ENCODE measurements around the gene U2AF1L4.

Gene U2AF1L4

GRCh38 chr19:35784503-35785338 is 39.5 kb upstream of the U2AF1L4 start:
- no peaks in the 10 kb centered on the region for H3K4me1 Mint-ChIP-seq
- no peaks in the 10 kb centered on the region for H3K9me3 Mint-ChIP-seq
- H3K27me3 Mint-ChIP-seq = no peaks in the 10 kb centered on the region
- peaks cover 2% of the 10 kb centered on the region for H3K36me3 Mint-ChIP-seq
- no peak overlapping the region for H3K27ac Mint-ChIP-seq
- no peak overlapping the region for H3K4me3 Mint-ChIP-seq

- Mint-ChIP-seq H3K9me3 (no peaks in the 10 kb centered on the region), H3K27ac (no peak overlapping the region), H3K36me3 (peaks cover 2% of the 10 kb centered on the region), H3K27me3 (no peaks in the 10 kb centered on the region), H3K4me3 (no peak overlapping the region), H3K4me1 (no peaks in the 10 kb centered on the region)
Measured at GRCh38 chr19:35783469-35784434, 38.5 kb upstream of the U2AF1L4 start.

GRCh38 chr19:35782589-35782988 is 37.4 kb upstream of the U2AF1L4 start:
- H3K36me3 Mint-ChIP-seq = peaks cover 2% of the 10 kb centered on the region
- no peak overlapping the region for H3K27ac Mint-ChIP-seq
- no peaks in the 10 kb centered on the region for H3K4me1 Mint-ChIP-seq
- no peaks in the 10 kb centered on the region for H3K27me3 Mint-ChIP-seq
- no peaks in the 10 kb centered on the region for H3K9me3 Mint-ChIP-seq
- H3K4me3 Mint-ChIP-seq = no peak overlapping the region

GRCh38 chr19:35781650-35782049 is 36.4 kb upstream of the U2AF1L4 start:
- Mint-ChIP-seq H3K36me3 (peaks cover 2% of the 10 kb centered on the region), H3K27me3 (no peaks in the 10 kb centered on the region), H3K27ac (no peak overlapping the region), H3K4me3 (no peak overlapping the region), H3K9me3 (no peaks in the 10 kb centered on the region), H3K4me1 (peaks cover 4% of the 10 kb centered on the region)

GRCh38 chr19:35780717-35781116 is 35.5 kb upstream of the U2AF1L4 start:
- Mint-ChIP-seq H3K9me3 (no peaks in the 10 kb centered on the region), H3K36me3 (peaks cover 2% of the 10 kb centered on the region), H3K27me3 (no peaks in the 10 kb centered on the region)

GRCh38 chr19:35780058-35780457 is 34.8 kb upstream of the U2AF1L4 start:
- H3K36me3 Mint-ChIP-seq = peaks cover 2% of the 10 kb centered on the region
- H3K27me3 Mint-ChIP-seq = no peaks in the 10 kb centered on the region
- H3K4me3 Mint-ChIP-seq = no peak overlapping the region
- H3K4me1 Mint-ChIP-seq = peaks cover 6% of the 10 kb centered on the region
- no peaks in the 10 kb centered on the region for H3K9me3 Mint-ChIP-seq
- no peak overlapping the region for H3K27ac Mint-ChIP-seq

More at GRCh38 chr19:35780717-35781116, 35.5 kb upstream of the U2AF1L4 start:
- Mint-ChIP-seq H3K4me3 (no peak overlapping the region), H3K27ac (no peak overlapping the region), H3K4me1 (peaks cover 4% of the 10 kb centered on the region)

GRCh38 chr19:35779033-35779432 is 33.8 kb upstream of the U2AF1L4 start:
- H3K36me3 Mint-ChIP-seq = peaks cover 2% of the 10 kb centered on the region
- H3K27ac Mint-ChIP-seq = no peak overlapping the region
- H3K4me3 Mint-ChIP-seq = no peak overlapping the region
- H3K27me3 Mint-ChIP-seq = no peaks in the 10 kb centered on the region
- no peaks in the 10 kb centered on the region for H3K9me3 Mint-ChIP-seq
- H3K4me1 Mint-ChIP-seq = peaks cover 13% of the 10 kb centered on the region

GRCh38 chr19:35777961-35778360 is 32.7 kb upstream of the U2AF1L4 start:
- Mint-ChIP-seq H3K9me3 (no peaks in the 10 kb centered on the region), H3K36me3 (peaks cover 2% of the 10 kb centered on the region), H3K27me3 (no peaks in the 10 kb centered on the region), H3K27ac (no peak overlapping the region), H3K4me1 (peaks cover 13% of the 10 kb centered on the region), H3K4me3 (no peak overlapping the region)

GRCh38 chr19:35777086-35777841 is 32.0 kb upstream of the U2AF1L4 start:
- Mint-ChIP-seq H3K4me3 (peak overlapping the region; percentile 59), H3K9me3 (no peaks in the 10 kb centered on the region), H3K27ac (no peak overlapping the region), H3K4me1 (peaks cover 13% of the 10 kb centered on the region), H3K27me3 (no peaks in the 10 kb centered on the region), H3K36me3 (no peaks in the 10 kb centered on the region)

GRCh38 chr19:35776102-35776788 is 31.0 kb upstream of the U2AF1L4 start:
- H3K36me3 Mint-ChIP-seq = no peaks in the 10 kb centered on the region
- H3K27ac Mint-ChIP-seq = no peak overlapping the region
- H3K4me3 Mint-ChIP-seq = peak overlapping the region; percentile 80
- H3K4me1 Mint-ChIP-seq = peaks cover 13% of the 10 kb centered on the region
- no peaks in the 10 kb centered on the region for H3K9me3 Mint-ChIP-seq
- H3K27me3 Mint-ChIP-seq = no peaks in the 10 kb centered on the region

GRCh38 chr19:35775298-35776101 is 30.3 kb upstream of the U2AF1L4 start, which contains the start of gene ARHGAP33:
Gene ARHGAP33 (plus strand): TSS chr19:35775564. CDS start chr19:35775659, 95 bp downstream.
- Mint-ChIP-seq H3K4me3 (peak within 1 kb of the TSS; percentile 85), H3K27me3 (no peaks in the 10 kb centered on the region), H3K4me1 (peaks cover 13% of the 10 kb centered on the region), H3K9me3 (no peaks in the 10 kb centered on the region), H3K36me3 (no peaks in the 10 kb centered on the region), H3K27ac (peak within 1 kb of the TSS; percentile 35)

- Mint-ChIP-seq H3K4me3 (peak overlapping the region; percentile 85), H3K27me3 (no peaks in the 10 kb centered on the region), H3K4me1 (peaks cover 13% of the 10 kb centered on the region), H3K36me3 (no peaks in the 10 kb centered on the region), H3K27ac (peak overlapping the region; percentile 35), H3K9me3 (no peaks in the 10 kb centered on the region)
Measured at GRCh38 chr19:35775046-35775297, 29.8 kb upstream of the U2AF1L4 start.

- H3K27me3 Mint-ChIP-seq = no peaks in the 10 kb centered on the region
- no peak overlapping the region for H3K27ac Mint-ChIP-seq
- no peaks in the 10 kb centered on the region for H3K36me3 Mint-ChIP-seq
- H3K4me3 Mint-ChIP-seq = peak overlapping the region; percentile 85
- peaks cover 13% of the 10 kb centered on the region for H3K4me1 Mint-ChIP-seq
- no peaks in the 10 kb centered on the region for H3K9me3 Mint-ChIP-seq
Measured at GRCh38 chr19:35774274-35775045, 29.2 kb upstream of the U2AF1L4 start.
